ENCODE results near the gene SRPX.

The SRPX gene

GRCh38 chrX:38138900-38139299 lies 81.8 kb downstream of the SRPX start:
- Histone ChIP-seq H3K4me3 (no peak overlapping the region), H3K9ac (ENCODE audit: insufficient read length) (no peak overlapping the region), H3K27ac (no peak overlapping the region), H3K9me3 (ENCODE audit: low read depth, low read length) (no peaks in the 10 kb centered on the region), H3K36me3 (ENCODE audit: insufficient read depth, low read length) (no peaks in the 10 kb centered on the region)
- TF ChIP-seq EZH2 (IDR thresholded peaks at IDR 0.05): no peak
- TF ChIP-seq POLR2AphosphoS5 (IDR thresholded peaks at IDR 0.05; ENCODE audit: borderline replicate concordance, low read depth, low read length): no peak
- no peak for TF ChIP-seq FOXP2 (optimal IDR thresholded peaks at IDR 0.05; ENCODE audit: control extremely low read depth, extremely low read length, insufficient read depth)
- DNase-seq (ENCODE audit: low read depth, low spot score): no peak

- Histone ChIP-seq H3K4me3 (no peak overlapping the region), H3K36me3 (ENCODE audit: insufficient read depth, low read length) (no peaks in the 10 kb centered on the region), H3K27ac (no peak overlapping the region), H3K9ac (ENCODE audit: insufficient read length) (no peak overlapping the region), H3K9me3 (ENCODE audit: low read depth, low read length) (no peaks in the 10 kb centered on the region)
- DNase-seq (ENCODE audit: low read depth, low spot score): no peak
- no peak for TF ChIP-seq POLR2AphosphoS5 (IDR thresholded peaks at IDR 0.05; ENCODE audit: borderline replicate concordance, low read depth, low read length)
- TF ChIP-seq EZH2 (IDR thresholded peaks at IDR 0.05): no peak
- TF ChIP-seq FOXP2 (optimal IDR thresholded peaks at IDR 0.05; ENCODE audit: control extremely low read depth, extremely low read length, insufficient read depth): no peak
Observed at GRCh38 chrX:38138157-38138891, 82.3 kb downstream of the SRPX start.

GRCh38 chrX:38129366-38129765 lies 91.3 kb downstream of the SRPX start:
- Histone ChIP-seq H3K27ac (no peak overlapping the region), H3K9me3 (ENCODE audit: low read depth, low read length) (no peaks in the 10 kb centered on the region), H3K4me3 (no peak overlapping the region), H3K36me3 (ENCODE audit: insufficient read depth, low read length) (no peaks in the 10 kb centered on the region), H3K9ac (ENCODE audit: insufficient read length) (no peak overlapping the region)
- TF ChIP-seq FOXP2 (optimal IDR thresholded peaks at IDR 0.05; ENCODE audit: control extremely low read depth, extremely low read length, insufficient read depth): no peak
- no peak for TF ChIP-seq POLR2AphosphoS5 (IDR thresholded peaks at IDR 0.05; ENCODE audit: borderline replicate concordance, low read depth, low read length)
- no peak for TF ChIP-seq EZH2 (IDR thresholded peaks at IDR 0.05)
- DNase-seq (ENCODE audit: low read depth, low spot score): no peak

- H3K9ac ChIP-seq (ENCODE audit: insufficient read length): no peak overlapping the region
- H3K27ac ChIP-seq: no peak overlapping the region
- no peaks in the 10 kb centered on the region for H3K36me3 ChIP-seq (ENCODE audit: insufficient read depth, low read length)
- no peak for DNase-seq (ENCODE audit: low read depth, low spot score)
- no peak overlapping the region for H3K4me3 ChIP-seq
- TF ChIP-seq FOXP2 (optimal IDR thresholded peaks at IDR 0.05; ENCODE audit: control extremely low read depth, extremely low read length, insufficient read depth): no peak
- TF ChIP-seq POLR2AphosphoS5 (IDR thresholded peaks at IDR 0.05; ENCODE audit: borderline replicate concordance, low read depth, low read length): no peak
- no peak for TF ChIP-seq EZH2 (IDR thresholded peaks at IDR 0.05)
- H3K9me3 ChIP-seq (ENCODE audit: low read depth, low read length): no peaks in the 10 kb centered on the region
Observed at GRCh38 chrX:38127961-38128360, 92.7 kb downstream of the SRPX start.

- H3K4me3 ChIP-seq: no peak overlapping the region
- no peaks in the 10 kb centered on the region for H3K36me3 ChIP-seq (ENCODE audit: insufficient read depth, low read length)
- no peaks in the 10 kb centered on the region for H3K9me3 ChIP-seq (ENCODE audit: low read depth, low read length)
- TF ChIP-seq EZH2 (IDR thresholded peaks at IDR 0.05) (no peak), POLR2AphosphoS5 (IDR thresholded peaks at IDR 0.05; ENCODE audit: borderline replicate concordance, low read depth, low read length) (no peak), FOXP2 (optimal IDR thresholded peaks at IDR 0.05; ENCODE audit: control extremely low read depth, extremely low read length, insufficient read depth) (no peak)
- H3K27ac ChIP-seq: no peak overlapping the region
- no peak for DNase-seq (ENCODE audit: low read depth, low spot score)
- no peak overlapping the region for H3K9ac ChIP-seq (ENCODE audit: insufficient read length)
Observed at GRCh38 chrX:38126179-38126578, 94.5 kb downstream of the SRPX start.

- TF ChIP-seq FOXP2 (optimal IDR thresholded peaks at IDR 0.05; ENCODE audit: control extremely low read depth, extremely low read length, insufficient read depth) (no peak), POLR2AphosphoS5 (IDR thresholded peaks at IDR 0.05; ENCODE audit: borderline replicate concordance, low read depth, low read length) (no peak), EZH2 (IDR thresholded peaks at IDR 0.05) (no peak)
- DNase-seq (ENCODE audit: low read depth, low spot score): no peak
Observed at GRCh38 chrX:38124000-38124399, 96.7 kb downstream of the SRPX start.

GRCh38 chrX:38117485-38117884 lies 103.2 kb downstream of the SRPX start:
- TF ChIP-seq POLR2AphosphoS5 (IDR thresholded peaks at IDR 0.05; ENCODE audit: borderline replicate concordance, low read depth, low read length) (no peak), EZH2 (IDR thresholded peaks at IDR 0.05) (no peak), FOXP2 (optimal IDR thresholded peaks at IDR 0.05; ENCODE audit: control extremely low read depth, extremely low read length, insufficient read depth) (no peak)
- no peak for DNase-seq (ENCODE audit: low read depth, low spot score)
- no peak overlapping the region for H3K4me3 ChIP-seq
- H3K9ac ChIP-seq (ENCODE audit: insufficient read length): no peak overlapping the region
- H3K9me3 ChIP-seq (ENCODE audit: low read depth, low read length): no peaks in the 10 kb centered on the region
- H3K36me3 ChIP-seq (ENCODE audit: insufficient read depth, low read length): no peaks in the 10 kb centered on the region
- H3K27ac ChIP-seq: no peak overlapping the region

More at GRCh38 chrX:38124000-38124399, 96.7 kb downstream of the SRPX start:
- H3K36me3 ChIP-seq (ENCODE audit: insufficient read depth, low read length): no peaks in the 10 kb centered on the region
- H3K4me3 ChIP-seq: no peak overlapping the region
- H3K9me3 ChIP-seq (ENCODE audit: low read depth, low read length): no peaks in the 10 kb centered on the region
- H3K9ac ChIP-seq (ENCODE audit: insufficient read length): no peak overlapping the region
- H3K27ac ChIP-seq: no peak overlapping the region

- H3K27ac ChIP-seq: no peak overlapping the region
- no peak overlapping the region for H3K9ac ChIP-seq (ENCODE audit: insufficient read length)
- TF ChIP-seq POLR2AphosphoS5 (IDR thresholded peaks at IDR 0.05; ENCODE audit: borderline replicate concordance, low read depth, low read length) (no peak), EZH2 (IDR thresholded peaks at IDR 0.05) (no peak), FOXP2 (optimal IDR thresholded peaks at IDR 0.05; ENCODE audit: control extremely low read depth, extremely low read length, insufficient read depth) (no peak)
- H3K9me3 ChIP-seq (ENCODE audit: low read depth, low read length): no peaks in the 10 kb centered on the region
- DNase-seq (ENCODE audit: low read depth, low spot score): no peak
- H3K36me3 ChIP-seq (ENCODE audit: insufficient read depth, low read length): no peaks in the 10 kb centered on the region
- H3K4me3 ChIP-seq: no peak overlapping the region
Observed at GRCh38 chrX:38116706-38117105, 104.0 kb downstream of the SRPX start.

- no peak for DNase-seq (ENCODE audit: low read depth, low spot score)
- H3K36me3 ChIP-seq (ENCODE audit: insufficient read depth, low read length): no peaks in the 10 kb centered on the region
- no peak overlapping the region for H3K4me3 ChIP-seq
- TF ChIP-seq POLR2AphosphoS5 (IDR thresholded peaks at IDR 0.05; ENCODE audit: borderline replicate concordance, low read depth, low read length) (no peak), FOXP2 (optimal IDR thresholded peaks at IDR 0.05; ENCODE audit: control extremely low read depth, extremely low read length, insufficient read depth) (no peak), EZH2 (IDR thresholded peaks at IDR 0.05) (no peak)
- no peak overlapping the region for H3K27ac ChIP-seq
- no peaks in the 10 kb centered on the region for H3K9me3 ChIP-seq (ENCODE audit: low read depth, low read length)
- H3K9ac ChIP-seq (ENCODE audit: insufficient read length): no peak overlapping the region
Observed at GRCh38 chrX:38112566-38112965, 108.1 kb downstream of the SRPX start.

All from SK-N-MC (cell line).